ENCODE measurements around the gene HAUS3. TPM values are rescaled to one million over a fixed set of nuclear protein-coding genes. Genes with fewer than 3 reads are reported as not detected.

Gene HAUS3
- total and polyA plus RNA-seq, 3 donors from 2014 or later: 13.8 to 44.0 (median 40.1) TPM

DNA sequence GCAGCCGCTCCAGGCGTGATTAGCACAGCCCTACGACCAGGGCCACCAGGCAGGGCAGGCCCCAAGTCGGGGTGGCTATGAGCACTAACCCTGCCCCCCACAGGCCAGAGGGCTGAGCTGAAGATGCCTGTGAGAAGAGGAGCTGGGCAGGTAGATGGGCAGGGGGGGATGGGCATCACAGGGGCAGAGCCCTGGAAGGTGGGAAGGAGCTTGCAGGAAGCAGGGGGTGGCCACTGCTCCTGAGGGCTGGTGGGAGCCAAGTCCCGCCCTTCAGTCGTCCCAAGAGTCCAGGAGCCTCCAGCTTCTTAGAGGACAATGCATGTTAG, 27.2 kb upstream of the HAUS3 start:
- Histone ChIP-seq H3K9me3 (no peaks in the 10 kb centered on the region), H3K4me1 (peaks cover 21% of the 10 kb centered on the region), H3K36me3 (ENCODE audit: low read depth, missing control alignments) (no peaks in the 10 kb centered on the region), H3K4me3 (no peak overlapping the region), H3K27me3 (no peaks in the 10 kb centered on the region), H3K27ac (no peak overlapping the region)
- DNase-seq: no peak
- WGBS, 2 donors: 78 to 86% methylated on average over 2 to 6 of the region's 6 CpGs
- intact Hi-C loops (cut with DNase I; ENCODE audit: low total_unique reads): no loop called here
- TF ChIP-seq POLR2A (IDR thresholded peaks at IDR 0.05) (no peak), CTCF (IDR thresholded peaks at IDR 0.05) (no peak)

DNA sequence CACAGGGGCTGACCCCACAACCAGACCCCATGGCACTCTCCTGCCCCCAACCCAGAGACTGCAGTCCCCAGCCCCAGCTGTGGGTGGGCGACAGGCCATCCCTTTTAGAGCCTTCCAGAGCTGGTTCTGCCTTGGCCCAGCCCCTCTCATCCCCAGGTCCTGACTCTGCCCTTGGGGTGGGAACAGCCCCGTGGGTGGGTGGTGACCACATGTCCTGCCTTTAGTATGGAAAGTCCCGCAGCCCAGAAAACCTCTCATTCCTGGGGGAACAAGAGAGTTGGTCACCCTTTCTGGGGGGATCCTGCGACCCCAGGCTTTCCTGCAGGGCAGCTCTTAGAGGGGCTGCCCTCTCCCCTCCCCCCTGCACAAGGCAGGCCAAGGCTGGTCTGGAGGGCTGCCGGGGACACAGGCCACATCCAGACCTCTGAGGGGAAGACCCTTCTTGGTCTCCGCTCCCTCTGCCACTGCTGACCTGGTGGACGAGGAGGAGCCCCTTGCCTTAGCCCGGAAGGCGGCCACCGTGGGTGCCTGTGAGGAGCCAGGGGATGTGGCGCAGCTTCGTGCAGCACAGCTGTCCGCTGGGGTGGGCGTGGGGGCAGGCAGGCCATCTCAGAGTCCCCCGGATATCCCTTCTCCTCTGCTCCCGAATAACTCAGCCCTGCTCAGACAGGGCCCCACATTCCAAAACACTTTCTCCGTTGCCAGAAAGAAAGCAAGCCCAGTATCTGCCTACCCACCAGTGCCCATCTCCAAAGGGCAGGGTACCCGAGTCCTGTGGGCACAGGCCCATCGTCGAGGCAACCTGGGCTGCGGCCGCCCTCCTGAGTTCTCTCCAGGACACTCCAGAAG, 26.7 kb upstream of the HAUS3 start:
- TF ChIP-seq CTCF (IDR thresholded peaks at IDR 0.05): no peak
- no peaks in the 10 kb centered on the region for H3K9me3 ChIP-seq
- no peaks in the 10 kb centered on the region for H3K27me3 ChIP-seq
- 68 to 81% methylated on average over 8 to 19 of the region's 22 CpGs for WGBS, 2 donors
- DNase-seq: no peak
- intact Hi-C loops (cut with DNase I; ENCODE audit: low total_unique reads): no loop called here
- no peak overlapping the region for H3K27ac ChIP-seq
- no peak overlapping the region for H3K4me3 ChIP-seq
- peaks cover 18% of the 10 kb centered on the region for H3K4me1 ChIP-seq
- no peaks in the 10 kb centered on the region for H3K36me3 ChIP-seq (ENCODE audit: low read depth, missing control alignments)

GRCh38 chr4:2267841-2268240, 25.9 kb upstream of the HAUS3 start:
- Histone ChIP-seq H3K36me3 (ENCODE audit: low read depth, missing control alignments) (no peaks in the 10 kb centered on the region), H3K9me3 (no peaks in the 10 kb centered on the region), H3K4me1 (peaks cover 10% of the 10 kb centered on the region), H3K4me3 (no peak overlapping the region), H3K27ac (no peak overlapping the region), H3K27me3 (no peaks in the 10 kb centered on the region)
- DNase-seq: no peak
- WGBS, 2 donors: 79 to 89% methylated on average over 5 to 6 of the region's 12 CpGs
- intact Hi-C loops (cut with DNase I; ENCODE audit: low total_unique reads): no loop called here
- TF ChIP-seq POLR2A (IDR thresholded peaks at IDR 0.05): no peak
- no peak for TF ChIP-seq CTCF (IDR thresholded peaks at IDR 0.05)

GRCh38 chr4:2267320-2267811, 25.4 kb upstream of the HAUS3 start:
- no peak overlapping the region for H3K4me3 ChIP-seq
- 84 to 89% methylated on average over 5 to 18 of the region's 18 CpGs for WGBS, 2 donors
- no peaks in the 10 kb centered on the region for H3K36me3 ChIP-seq (ENCODE audit: low read depth, missing control alignments)
- no peak for TF ChIP-seq POLR2A (IDR thresholded peaks at IDR 0.05)
- no peak for TF ChIP-seq CTCF (IDR thresholded peaks at IDR 0.05)
- H3K27me3 ChIP-seq: no peaks in the 10 kb centered on the region
- intact Hi-C loops (cut with DNase I; ENCODE audit: low total_unique reads): no loop called here
- no peak for DNase-seq
- peaks cover 9% of the 10 kb centered on the region for H3K4me1 ChIP-seq
- H3K27ac ChIP-seq: no peak overlapping the region
- H3K9me3 ChIP-seq: no peaks in the 10 kb centered on the region

- no peak overlapping the region for H3K27ac ChIP-seq
- intact Hi-C loops (cut with DNase I; ENCODE audit: low total_unique reads): no loop called here
These were observed 24.9 kb upstream of the HAUS3 start for GRCh38 chr4:2266821-2267220.

More at GRCh38 chr4:2266821-2267220, 24.9 kb upstream of the HAUS3 start:
- no peak for DNase-seq
- 83 to 92% methylated on average over 3 to 5 of the region's 5 CpGs for WGBS, 2 donors
- no peaks in the 10 kb centered on the region for H3K9me3 ChIP-seq
- peaks cover 9% of the 10 kb centered on the region for H3K4me1 ChIP-seq
- no peaks in the 10 kb centered on the region for H3K27me3 ChIP-seq
- H3K4me3 ChIP-seq: no peak overlapping the region
- no peaks in the 10 kb centered on the region for H3K36me3 ChIP-seq (ENCODE audit: low read depth, missing control alignments)
- no peak for TF ChIP-seq POLR2A (IDR thresholded peaks at IDR 0.05)
- TF ChIP-seq CTCF (IDR thresholded peaks at IDR 0.05): no peak

All from testis (tissue), 3 donors.